Stimulated activated CD4-positive, alpha-beta T cell treated with anti-CD3 and anti-CD28 coated beads, TNF-alpha, amount 100 ng/mL, for 48 hours (primary cell): ENCODE data around the gene CHI3L1.

ENCODE experiments used
- DNase-seq, 3 donors: peaks; one replicate each; pipeline ENCODE4 v3.0.0-alpha.2; 2020; ENCODE audit warnings: low read depth in 3 of 3

CHI3L1 gene

DNA sequence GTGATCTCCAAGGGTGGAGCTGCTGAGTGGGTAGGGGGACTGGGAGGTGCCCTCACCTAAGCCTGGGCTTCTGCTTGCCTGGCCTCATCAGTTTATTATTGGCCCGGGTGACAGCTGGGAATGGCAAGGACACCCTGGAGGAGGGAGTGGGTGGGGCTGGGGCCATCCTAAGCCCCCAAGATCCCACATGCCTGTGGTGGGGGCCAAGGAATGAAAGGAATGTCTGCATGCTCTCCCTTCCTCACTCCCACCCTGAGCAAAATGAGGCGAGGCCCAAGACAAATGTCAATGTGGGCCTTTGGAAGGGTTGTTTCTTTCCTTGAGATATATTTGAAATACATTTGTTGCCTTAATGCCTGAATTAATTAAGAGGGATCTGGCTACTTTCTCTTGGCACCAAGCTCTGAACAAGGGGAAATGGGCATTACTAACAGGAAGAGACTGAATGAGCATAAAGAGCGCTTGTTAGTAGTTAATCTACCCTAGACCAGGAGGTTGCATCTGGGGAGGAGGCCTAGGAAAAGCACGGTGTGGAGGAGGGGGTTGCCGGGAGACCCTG, 19.7 kb upstream of the CHI3L1 start:
- no peak for DNase-seq

DNA sequence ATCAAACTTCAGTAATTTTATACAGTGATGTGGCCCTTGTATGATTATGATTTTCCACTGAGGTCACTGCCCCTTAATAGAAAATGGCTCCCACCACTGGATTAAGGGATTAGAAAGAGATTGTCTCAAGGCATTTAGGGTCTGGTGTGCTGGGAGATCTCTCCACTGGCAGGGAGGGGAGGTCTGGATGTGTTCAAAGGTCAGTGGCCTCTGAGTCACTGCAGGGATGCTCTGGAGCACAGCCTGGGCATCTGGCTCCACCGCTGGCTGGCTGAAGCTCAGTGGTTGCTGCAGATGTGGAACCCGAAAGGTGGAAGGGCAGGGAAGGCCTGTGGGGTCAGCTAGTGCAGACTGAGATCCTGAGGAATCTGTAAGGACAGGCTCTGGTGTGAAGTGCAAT, 18.3 kb upstream of the CHI3L1 start:
- no peak for DNase-seq

- DNase-seq: no peak
Observed at GRCh38 chr1:203202431-203203245, 16.1 kb upstream of the CHI3L1 start.

- DNase-seq: no peak
Observed at GRCh38 chr1:203201516-203202205, 15.2 kb upstream of the CHI3L1 start.

- DNase-seq: no peak
Observed at GRCh38 chr1:203200916-203201315, 14.4 kb upstream of the CHI3L1 start.

GRCh38 chr1:203199816-203200571, 13.5 kb upstream of the CHI3L1 start:
- no peak for DNase-seq

GRCh38 chr1:203199481-203199815, 12.9 kb upstream of the CHI3L1 start:
- DNase-seq: no peak

DNA sequence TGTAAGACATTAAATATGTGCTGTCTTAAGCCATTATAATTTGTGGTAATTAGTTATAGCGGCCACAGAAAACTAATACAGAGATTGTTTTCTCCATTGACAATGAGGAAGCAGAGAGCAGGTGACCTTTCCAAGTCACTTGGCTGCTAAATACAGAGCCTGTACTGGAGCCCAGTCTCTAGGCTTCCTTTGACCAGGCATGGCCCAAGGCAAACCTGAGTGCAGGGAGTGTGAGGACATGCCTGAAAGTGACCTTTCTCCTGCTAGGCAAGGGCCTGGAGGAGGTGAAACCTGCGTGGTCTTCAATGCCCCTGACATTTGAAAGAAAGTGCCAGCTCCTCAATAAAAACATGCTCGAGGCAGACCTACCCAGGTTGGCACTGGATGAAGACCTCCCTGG, 12.5 kb upstream of the CHI3L1 start:
- no peak for DNase-seq

DNA sequence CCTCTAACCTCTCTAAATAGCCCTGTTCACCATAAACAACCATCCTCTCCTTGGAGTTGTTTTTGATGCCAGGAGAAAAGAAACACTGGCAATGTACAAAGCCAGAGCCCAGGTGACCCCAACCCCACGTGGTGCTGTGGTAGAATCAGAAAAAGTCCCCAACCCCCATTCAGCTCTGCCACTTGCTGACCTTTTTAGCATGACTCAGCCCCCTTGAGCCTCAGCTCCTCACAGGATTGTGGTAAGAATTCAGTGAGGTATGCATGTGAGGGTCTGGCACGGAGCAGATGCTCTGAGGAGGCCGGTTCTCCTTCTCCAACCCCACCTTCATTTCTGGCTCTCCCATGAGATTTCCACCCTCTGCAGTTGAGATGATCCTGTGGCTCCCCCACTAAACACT, 11.1 kb upstream of the CHI3L1 start:
- DNase-seq: no peak

DNA sequence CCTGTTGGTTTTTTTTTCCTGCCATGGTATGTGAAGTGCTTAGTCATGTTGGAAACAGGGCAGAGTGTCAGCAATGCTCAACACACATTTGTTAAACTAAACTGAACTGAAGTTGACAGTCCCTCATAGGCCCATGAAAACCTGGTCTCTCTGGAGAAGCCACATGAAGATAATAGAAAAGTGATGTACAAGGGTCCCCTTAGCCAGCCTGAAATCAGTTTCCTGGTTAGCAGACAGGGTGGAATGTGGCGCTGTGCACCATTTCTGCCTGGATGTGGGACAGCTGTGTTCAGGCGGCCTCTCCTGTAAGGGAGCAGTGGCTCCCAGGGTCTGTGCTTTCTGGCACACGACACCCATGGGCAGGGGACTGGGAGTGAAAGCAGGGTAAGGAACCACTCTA, 9.9 kb upstream of the CHI3L1 start:
- no peak for DNase-seq

- DNase-seq: no peak
Observed at GRCh38 chr1:203190949-203191348, 4.4 kb upstream of the CHI3L1 start.

- no peak for DNase-seq
Observed at GRCh38 chr1:203189951-203190352, 3.4 kb upstream of the CHI3L1 start.

DNA sequence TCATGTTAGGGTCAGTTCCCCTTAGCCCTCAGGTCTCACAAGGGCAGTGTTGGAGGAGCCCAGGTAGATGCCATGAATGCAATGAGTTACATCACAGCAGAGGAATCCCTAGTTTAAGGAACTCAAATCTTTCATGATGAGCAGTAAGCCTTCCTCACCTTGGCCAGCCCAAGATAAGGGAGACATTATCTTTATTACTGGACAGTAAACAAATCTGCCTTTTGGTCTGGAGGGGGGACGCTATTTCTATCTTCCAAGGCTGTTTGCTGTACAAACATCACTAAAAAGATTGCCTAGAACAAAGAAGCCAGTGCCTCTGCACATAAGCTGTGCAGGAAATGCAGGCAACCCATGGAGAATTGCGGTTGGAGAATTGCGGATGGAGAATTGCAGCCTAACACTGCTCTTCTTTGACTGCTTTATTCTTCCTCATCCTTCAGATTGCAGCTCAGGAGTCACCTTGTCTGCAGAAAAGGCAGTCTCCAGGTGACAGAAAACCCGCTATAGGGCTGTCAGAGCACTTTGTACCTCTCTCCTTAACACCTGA, 2.3 kb upstream of the CHI3L1 start:
- no peak for DNase-seq

GRCh38 chr1:203187689-203188264, 1.3 kb upstream of the CHI3L1 start:
- no peak for DNase-seq

DNA sequence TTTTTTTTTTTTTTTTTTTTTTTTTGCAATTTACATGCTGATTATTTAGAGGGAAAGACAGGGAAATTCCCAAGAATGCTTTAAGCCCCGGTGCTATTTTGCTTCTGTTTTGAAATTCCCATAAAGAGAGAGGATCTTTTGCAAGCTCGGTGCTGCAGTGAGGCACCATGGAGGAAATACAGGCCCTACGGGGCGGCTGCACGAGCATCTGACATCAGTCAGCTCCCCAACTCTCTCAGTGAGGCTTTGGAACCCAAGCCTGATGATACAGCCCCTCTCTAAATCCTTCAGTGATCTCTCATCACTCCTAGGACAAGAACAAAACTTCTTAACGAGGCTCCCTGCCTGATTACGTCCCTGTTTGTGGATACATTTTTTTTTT, 791 bp upstream of the CHI3L1 start:
- DNase-seq: no peak

GRCh38 chr1:203186091-203186445, 436 bp downstream of the CHI3L1 start:
- DNase-seq: no peak

GRCh38 chr1:203185585-203185984, 919 bp downstream of the CHI3L1 start:
- no peak for DNase-seq

GRCh38 chr1:203185061-203185461, 1.4 kb downstream of the CHI3L1 start:
- DNase-seq: no peak

DNA sequence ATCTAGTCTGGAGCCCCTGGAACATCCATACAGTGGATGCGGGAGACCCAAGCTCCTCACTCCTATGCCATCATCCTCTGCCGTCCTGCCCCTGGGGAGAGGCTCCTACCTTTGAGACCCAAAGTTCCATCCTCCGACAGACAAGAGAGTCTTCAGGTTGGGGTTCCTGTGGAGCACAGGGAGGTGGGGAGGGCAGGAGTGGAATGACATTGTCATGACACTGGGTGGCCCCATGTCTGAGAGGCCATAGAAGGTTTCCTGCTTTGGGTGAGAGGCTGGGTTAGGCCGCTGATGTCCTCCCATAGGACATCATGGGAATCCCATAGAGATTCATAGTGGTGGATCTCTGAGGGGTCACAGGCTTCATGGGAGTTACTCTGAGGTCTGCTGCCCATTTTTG, 2.0 kb downstream of the CHI3L1 start:
- no peak for DNase-seq

DNA sequence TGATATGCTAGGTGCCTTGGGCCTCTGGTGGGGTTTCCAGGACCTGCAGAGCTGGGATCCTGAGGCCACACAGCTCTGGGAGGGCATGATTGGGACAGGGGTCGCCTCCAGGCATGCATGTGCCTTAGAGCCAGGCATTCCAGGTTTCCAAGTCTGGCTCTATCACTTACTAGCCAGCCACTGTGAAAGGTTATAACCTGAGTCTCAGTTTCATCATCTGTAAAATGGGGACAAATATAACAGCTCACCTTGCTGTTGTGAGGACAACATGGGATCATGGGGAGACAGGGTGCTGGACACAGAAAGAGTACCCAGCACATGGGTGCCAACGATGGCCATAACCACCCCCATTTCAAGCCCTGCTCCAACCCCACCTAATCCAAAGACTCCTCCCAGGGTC, 2.7 kb downstream of the CHI3L1 start:
- DNase-seq: no peak

DNA sequence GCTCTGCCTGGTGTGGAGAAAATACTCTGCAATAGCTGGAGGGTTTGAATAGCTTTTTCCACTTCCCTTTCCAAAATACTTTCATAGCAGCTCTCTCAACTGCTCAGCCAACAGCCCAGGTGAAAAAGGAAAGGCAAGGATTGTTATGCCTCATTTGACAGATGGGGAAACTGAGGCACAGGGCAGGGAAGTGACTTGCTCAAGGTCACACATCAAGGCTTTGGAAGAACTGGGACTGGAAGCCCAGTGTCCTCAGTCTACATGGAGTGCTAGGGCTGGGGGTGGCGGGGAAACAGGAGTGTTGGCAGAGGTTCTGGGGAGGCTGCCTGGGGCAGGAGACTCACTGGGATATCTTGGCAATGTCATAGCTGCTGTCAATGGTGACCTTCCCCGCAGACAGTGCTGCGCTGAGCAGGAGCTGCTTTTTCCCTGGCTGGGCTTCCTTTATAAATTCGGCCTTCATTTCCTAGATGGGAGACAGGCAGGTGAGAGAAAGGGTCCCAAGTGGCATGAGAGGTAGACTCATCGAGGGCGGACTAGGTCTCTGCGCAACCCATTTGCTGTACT, 4.0 kb downstream of the CHI3L1 start:
- DNase-seq: no peak
